GM12874 (cell line): Measurements from ENCODE around the gene PLXNA1.

ENCODE experiments used
- TF ChIP-seq, protein P1 (sequence below): IDR thresholded peaks from 2 replicates; pipeline ENCODE4 v1.5.1; 2011; ENCODE audit warnings: low read depth, mild to moderate bottlenecking, control low read depth, low read length, moderate library complexity; ENCODE audit not compliant: insufficient read depth

PLXNA1 gene

DNA sequence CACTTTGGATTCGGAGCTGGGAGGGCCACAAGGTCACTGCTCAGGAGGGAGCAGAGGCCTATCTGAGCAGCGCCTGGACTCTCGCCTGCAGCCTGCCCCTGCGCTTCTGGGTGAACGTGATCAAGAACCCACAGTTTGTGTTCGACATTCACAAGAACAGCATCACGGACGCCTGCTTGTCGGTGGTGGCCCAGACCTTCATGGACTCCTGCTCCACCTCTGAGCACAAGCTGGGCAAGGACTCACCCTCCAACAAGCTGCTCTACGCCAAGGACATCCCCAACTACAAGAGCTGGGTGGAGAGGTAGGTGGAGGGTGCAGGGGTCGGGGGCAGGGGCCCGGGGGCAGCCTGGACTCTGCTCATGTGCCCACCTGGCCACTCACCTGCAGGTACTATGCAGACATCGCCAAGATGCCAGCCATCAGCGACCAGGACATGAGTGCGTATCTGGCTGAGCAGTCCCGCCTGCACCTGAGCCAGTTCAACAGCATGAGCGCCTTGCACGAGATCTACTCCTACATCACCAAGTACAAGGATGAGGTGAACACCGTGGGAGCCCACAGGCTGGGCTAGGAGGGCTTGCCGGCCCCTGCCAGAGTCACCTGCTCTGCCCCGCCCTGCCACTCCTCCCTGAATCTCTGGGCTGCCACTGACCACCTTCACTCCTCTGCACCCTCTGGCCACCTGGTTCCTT lies 49.5 kb downstream of the PLXNA1 start:
- TF ChIP-seq, protein P1, sequence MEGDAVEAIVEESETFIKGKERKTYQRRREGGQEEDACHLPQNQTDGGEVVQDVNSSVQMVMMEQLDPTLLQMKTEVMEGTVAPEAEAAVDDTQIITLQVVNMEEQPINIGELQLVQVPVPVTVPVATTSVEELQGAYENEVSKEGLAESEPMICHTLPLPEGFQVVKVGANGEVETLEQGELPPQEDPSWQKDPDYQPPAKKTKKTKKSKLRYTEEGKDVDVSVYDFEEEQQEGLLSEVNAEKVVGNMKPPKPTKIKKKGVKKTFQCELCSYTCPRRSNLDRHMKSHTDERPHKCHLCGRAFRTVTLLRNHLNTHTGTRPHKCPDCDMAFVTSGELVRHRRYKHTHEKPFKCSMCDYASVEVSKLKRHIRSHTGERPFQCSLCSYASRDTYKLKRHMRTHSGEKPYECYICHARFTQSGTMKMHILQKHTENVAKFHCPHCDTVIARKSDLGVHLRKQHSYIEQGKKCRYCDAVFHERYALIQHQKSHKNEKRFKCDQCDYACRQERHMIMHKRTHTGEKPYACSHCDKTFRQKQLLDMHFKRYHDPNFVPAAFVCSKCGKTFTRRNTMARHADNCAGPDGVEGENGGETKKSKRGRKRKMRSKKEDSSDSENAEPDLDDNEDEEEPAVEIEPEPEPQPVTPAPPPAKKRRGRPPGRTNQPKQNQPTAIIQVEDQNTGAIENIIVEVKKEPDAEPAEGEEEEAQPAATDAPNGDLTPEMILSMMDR, result no peak
